Measurements from ENCODE around the gene LYRM9.

- TF ChIP-seq CTCF (IDR thresholded peaks at IDR 0.05): no peak
- TF ChIP-seq POLR2AphosphoS5 (IDR thresholded peaks at IDR 0.05): no peak
These were observed 25.3 kb upstream of the LYRM9 start for GRCh38 chr17:27918498-27918897.
